ENCODE results near the gene GNPDA1.

The GNPDA1 gene

DNA sequence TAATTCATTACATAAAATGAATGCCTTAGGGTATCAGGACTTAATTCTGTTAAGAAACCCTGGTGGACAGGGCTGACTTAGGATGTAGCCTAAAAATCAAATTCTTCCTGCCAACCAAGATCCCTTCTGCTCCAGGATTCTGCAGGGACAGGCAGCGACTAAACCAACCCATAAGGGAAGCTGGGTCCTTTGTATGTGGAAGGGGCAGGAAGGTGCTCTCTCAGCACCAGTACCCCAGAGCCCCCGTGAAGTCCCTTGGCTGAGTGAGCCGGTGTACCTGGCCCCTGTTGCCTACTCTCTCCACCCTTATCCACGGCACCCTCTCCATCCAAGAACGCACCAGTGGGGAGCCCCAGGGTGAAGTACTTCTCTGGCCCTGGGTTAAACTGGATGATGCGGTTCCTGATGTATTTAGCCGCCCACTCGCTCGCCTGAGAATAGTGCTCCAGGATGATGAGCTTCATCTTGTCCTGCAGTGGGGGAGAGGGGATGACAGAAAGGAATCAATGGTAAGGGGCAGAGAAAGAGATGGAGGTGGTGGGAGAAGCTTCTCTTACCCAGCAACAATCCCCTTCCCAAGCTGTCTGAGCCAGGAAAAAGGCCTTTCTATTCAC is 1.1 kb downstream of the GNPDA1 start:
- ATAC-seq: no peak
- no peaks in the 10 kb centered on the region for H3K27me3 Mint-ChIP-seq
- peaks cover 56% of the 10 kb centered on the region for H3K4me1 Mint-ChIP-seq
- peak overlapping the region; percentile 86 for H3K4me3 Mint-ChIP-seq
- peak overlapping the region; percentile 91 for H3K27ac Mint-ChIP-seq
- peaks cover 28% of the 10 kb centered on the region for H3K36me3 Mint-ChIP-seq
- no peaks in the 10 kb centered on the region for H3K9me3 Mint-ChIP-seq

- no peaks in the 10 kb centered on the region for H3K9me3 Mint-ChIP-seq
- H3K4me1 Mint-ChIP-seq: peaks cover 47% of the 10 kb centered on the region
- peaks cover 41% of the 10 kb centered on the region for H3K36me3 Mint-ChIP-seq
- H3K27me3 Mint-ChIP-seq: no peaks in the 10 kb centered on the region
- H3K4me3 Mint-ChIP-seq: no peak overlapping the region
- ATAC-seq: no peak
- no peak overlapping the region for H3K27ac Mint-ChIP-seq
Observed at GRCh38 chr5:142009886-142010285, 2.9 kb downstream of the GNPDA1 start.

- no peaks in the 10 kb centered on the region for H3K27me3 Mint-ChIP-seq
- no peak overlapping the region for H3K27ac Mint-ChIP-seq
- no peak overlapping the region for H3K4me3 Mint-ChIP-seq
- H3K4me1 Mint-ChIP-seq: peaks cover 37% of the 10 kb centered on the region
- no peaks in the 10 kb centered on the region for H3K9me3 Mint-ChIP-seq
- ATAC-seq: no peak
- peaks cover 51% of the 10 kb centered on the region for H3K36me3 Mint-ChIP-seq
Observed at GRCh38 chr5:142008813-142009212, 4.0 kb downstream of the GNPDA1 start.

GRCh38 chr5:142007237-142007544 is 5.6 kb downstream of the GNPDA1 start:
- Mint-ChIP-seq H3K9me3 (no peaks in the 10 kb centered on the region), H3K27me3 (no peaks in the 10 kb centered on the region), H3K4me1 (peaks cover 29% of the 10 kb centered on the region), H3K4me3 (no peak overlapping the region), H3K27ac (peak overlapping the region; percentile 70), H3K36me3 (peaks cover 54% of the 10 kb centered on the region)
- no peak for ATAC-seq

DNA sequence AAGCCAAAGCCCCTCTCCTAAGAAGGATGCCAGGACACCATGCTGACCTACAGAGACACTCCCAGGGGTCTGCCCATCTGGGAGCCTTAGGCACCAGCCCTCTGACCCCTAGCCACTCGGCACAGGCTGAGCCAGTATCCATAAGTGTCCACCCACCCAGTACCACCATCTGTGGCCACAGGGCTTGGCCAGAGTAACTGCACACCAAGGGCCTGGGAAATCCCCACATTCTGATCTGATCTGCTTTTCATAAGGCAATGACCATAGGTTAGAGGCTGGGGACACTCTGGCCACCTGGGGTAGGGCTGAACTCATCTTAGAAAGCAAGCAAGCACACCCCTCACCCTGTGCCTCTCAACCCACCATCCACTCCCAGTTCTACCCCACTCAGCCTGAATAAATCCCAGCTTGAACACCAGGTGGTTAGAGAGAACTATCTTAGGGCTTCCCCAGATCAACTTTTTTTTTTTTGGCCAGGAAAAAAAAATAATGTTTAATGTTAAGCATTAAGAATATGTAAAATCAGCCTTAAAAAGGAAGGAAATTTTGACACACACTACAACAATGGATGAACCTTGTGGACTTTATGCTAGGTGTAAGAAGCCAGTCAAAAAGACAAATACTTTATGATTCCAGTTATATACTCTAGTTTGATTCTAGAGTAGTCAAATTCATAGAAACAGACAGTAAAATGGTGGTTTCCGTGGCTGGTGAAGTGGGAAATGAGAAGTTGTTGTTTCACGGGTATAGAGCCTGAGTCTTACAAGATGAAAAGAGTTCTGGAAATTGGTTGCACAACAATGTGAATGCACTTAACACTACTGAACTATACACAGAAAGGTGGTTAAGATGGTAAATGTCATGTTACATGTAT is 6.2 kb downstream of the GNPDA1 start:
- H3K9me3 Mint-ChIP-seq: no peaks in the 10 kb centered on the region
- no peak overlapping the region for H3K4me3 Mint-ChIP-seq
- peaks cover 23% of the 10 kb centered on the region for H3K4me1 Mint-ChIP-seq
- peak overlapping the region; percentile 70 for H3K27ac Mint-ChIP-seq
- ATAC-seq: peak; percentile 69
- no peaks in the 10 kb centered on the region for H3K27me3 Mint-ChIP-seq
- H3K36me3 Mint-ChIP-seq: peaks cover 56% of the 10 kb centered on the region

- no peak for ATAC-seq
- Mint-ChIP-seq H3K36me3 (peaks cover 61% of the 10 kb centered on the region), H3K27me3 (no peaks in the 10 kb centered on the region), H3K9me3 (no peaks in the 10 kb centered on the region), H3K4me1 (peaks cover 30% of the 10 kb centered on the region), H3K4me3 (no peak overlapping the region), H3K27ac (no peak overlapping the region)
Observed at GRCh38 chr5:142003266-142003800, 9.5 kb downstream of the GNPDA1 start.

DNA sequence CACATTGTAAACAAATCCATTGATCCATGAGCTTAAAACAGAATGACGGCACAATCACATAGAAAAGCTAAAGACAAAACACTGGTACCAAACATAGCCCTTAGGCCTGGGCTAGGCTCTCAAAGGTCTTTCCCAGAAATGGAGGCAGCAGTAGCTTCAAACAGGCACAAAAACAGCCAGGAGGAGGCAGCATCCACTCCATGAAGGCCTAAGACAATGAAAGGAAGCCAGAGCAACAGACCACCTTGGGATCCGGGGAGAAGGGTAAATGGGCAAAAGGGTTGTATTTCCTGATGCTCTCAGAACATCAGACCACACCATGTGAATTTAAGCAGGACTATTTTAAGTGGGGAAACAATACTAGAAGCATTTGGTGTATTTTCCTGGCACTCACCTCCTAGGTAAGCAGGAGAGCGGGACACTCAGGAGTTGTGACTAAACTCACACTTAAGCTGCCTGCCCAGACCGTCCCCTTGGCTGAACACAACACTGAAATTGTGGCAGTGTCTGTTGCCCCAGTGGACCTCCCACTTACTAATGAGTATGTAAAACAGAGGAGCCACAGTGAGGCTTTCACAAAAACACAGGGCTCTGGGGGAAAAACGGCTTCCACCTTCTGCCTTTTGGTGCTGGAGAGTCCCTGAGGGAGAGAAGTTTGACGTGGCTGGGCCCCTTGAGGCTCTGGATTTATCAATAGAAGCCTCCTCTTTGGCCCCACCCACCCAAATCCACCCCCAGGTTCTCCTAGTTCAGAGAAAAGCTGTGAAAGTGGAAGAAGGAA is 11.9 kb downstream of the GNPDA1 start:
- no peaks in the 10 kb centered on the region for H3K27me3 Mint-ChIP-seq
- H3K9me3 Mint-ChIP-seq: no peaks in the 10 kb centered on the region
- no peak overlapping the region for H3K4me3 Mint-ChIP-seq
- H3K4me1 Mint-ChIP-seq: peaks cover 8% of the 10 kb centered on the region
- H3K27ac Mint-ChIP-seq: peak overlapping the region; percentile 27
- H3K36me3 Mint-ChIP-seq: peaks cover 58% of the 10 kb centered on the region
- peak; percentile 59 for ATAC-seq

GRCh38 chr5:142000173-142000572 is 12.7 kb downstream of the GNPDA1 start:
- Mint-ChIP-seq H3K27me3 (no peaks in the 10 kb centered on the region), H3K4me1 (peaks cover 7% of the 10 kb centered on the region), H3K36me3 (peaks cover 56% of the 10 kb centered on the region), H3K4me3 (no peak overlapping the region), H3K9me3 (no peaks in the 10 kb centered on the region), H3K27ac (peak overlapping the region; percentile 27)
- no peak for ATAC-seq

- no peaks in the 10 kb centered on the region for H3K27me3 Mint-ChIP-seq
- ATAC-seq: no peak
- no peak overlapping the region for H3K27ac Mint-ChIP-seq
- H3K4me3 Mint-ChIP-seq: no peak overlapping the region
- H3K9me3 Mint-ChIP-seq: no peaks in the 10 kb centered on the region
- H3K36me3 Mint-ChIP-seq: peaks cover 60% of the 10 kb centered on the region
- H3K4me1 Mint-ChIP-seq: peaks cover 14% of the 10 kb centered on the region
Observed at GRCh38 chr5:141997358-141997960, 15.4 kb downstream of the GNPDA1 start.

DNA sequence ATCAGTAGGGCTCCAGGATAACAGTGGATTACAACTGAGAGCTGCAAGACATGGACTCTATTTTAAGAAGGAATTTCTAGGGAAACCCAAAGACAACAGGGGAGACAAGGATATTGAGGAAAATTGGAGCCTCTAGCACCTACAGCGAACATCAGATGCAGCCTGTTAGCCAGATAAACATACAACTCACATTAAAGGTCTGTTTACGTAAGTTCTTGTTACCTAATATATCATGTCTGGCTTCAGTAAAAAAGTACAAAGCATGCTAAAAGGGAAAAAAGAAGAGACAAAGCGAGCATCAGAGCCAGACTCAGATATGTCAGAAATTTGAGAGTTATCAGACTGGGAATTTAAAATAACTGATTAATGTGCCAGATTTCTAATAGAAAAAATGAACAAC is 17.2 kb downstream of the GNPDA1 start:
- no peaks in the 10 kb centered on the region for H3K9me3 Mint-ChIP-seq
- H3K27ac Mint-ChIP-seq: no peak overlapping the region
- H3K27me3 Mint-ChIP-seq: no peaks in the 10 kb centered on the region
- peaks cover 51% of the 10 kb centered on the region for H3K36me3 Mint-ChIP-seq
- no peak for ATAC-seq
- no peak overlapping the region for H3K4me3 Mint-ChIP-seq
- H3K4me1 Mint-ChIP-seq: peaks cover 10% of the 10 kb centered on the region

- peaks cover 7% of the 10 kb centered on the region for H3K4me1 Mint-ChIP-seq
- no peak for ATAC-seq
- no peaks in the 10 kb centered on the region for H3K9me3 Mint-ChIP-seq
- no peak overlapping the region for H3K27ac Mint-ChIP-seq
- peaks cover 46% of the 10 kb centered on the region for H3K36me3 Mint-ChIP-seq
- no peak overlapping the region for H3K4me3 Mint-ChIP-seq
- no peaks in the 10 kb centered on the region for H3K27me3 Mint-ChIP-seq
Observed at GRCh38 chr5:141994511-141995136, 18.2 kb downstream of the GNPDA1 start.

DNA sequence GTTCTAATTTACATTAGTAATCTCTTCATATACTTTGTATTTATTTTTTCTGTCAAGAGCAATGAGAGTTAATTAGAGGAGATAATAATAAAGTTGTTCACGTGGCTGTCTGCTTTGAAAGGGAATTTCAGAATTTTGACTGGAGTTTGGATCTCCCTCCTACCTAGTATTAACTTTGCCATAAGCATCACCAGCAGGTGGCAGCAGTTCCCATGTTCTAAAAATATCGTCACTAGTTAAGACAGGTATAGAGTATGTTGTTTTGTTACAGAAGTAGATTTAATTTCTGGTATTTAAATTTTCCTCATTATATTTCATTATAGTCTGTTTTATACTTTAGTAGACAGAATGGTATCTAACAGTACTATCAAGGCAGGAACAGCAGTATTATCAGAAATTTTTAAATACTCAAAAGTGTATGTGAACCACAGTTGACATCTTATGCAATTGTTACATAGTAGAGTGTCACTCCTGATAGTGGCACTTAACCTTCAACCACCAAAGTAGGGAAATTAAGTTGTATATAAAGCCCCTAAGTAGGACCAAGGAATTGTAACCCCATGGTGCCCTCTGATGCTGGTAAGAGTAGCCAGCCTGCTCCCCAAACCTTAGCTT is 20.4 kb downstream of the GNPDA1 start:
- Mint-ChIP-seq H3K36me3 (peaks cover 33% of the 10 kb centered on the region), H3K4me3 (no peak overlapping the region), H3K27ac (no peak overlapping the region), H3K9me3 (no peaks in the 10 kb centered on the region), H3K4me1 (peaks cover 7% of the 10 kb centered on the region), H3K27me3 (no peaks in the 10 kb centered on the region)
- peak; percentile 50 for ATAC-seq

GRCh38 chr5:141989720-141990119 is 23.1 kb downstream of the GNPDA1 start:
- H3K27me3 Mint-ChIP-seq: no peaks in the 10 kb centered on the region
- H3K27ac Mint-ChIP-seq: no peak overlapping the region
- no peaks in the 10 kb centered on the region for H3K9me3 Mint-ChIP-seq
- peaks cover 33% of the 10 kb centered on the region for H3K36me3 Mint-ChIP-seq
- H3K4me3 Mint-ChIP-seq: no peak overlapping the region
- ATAC-seq: no peak
- peaks cover 7% of the 10 kb centered on the region for H3K4me1 Mint-ChIP-seq

DNA sequence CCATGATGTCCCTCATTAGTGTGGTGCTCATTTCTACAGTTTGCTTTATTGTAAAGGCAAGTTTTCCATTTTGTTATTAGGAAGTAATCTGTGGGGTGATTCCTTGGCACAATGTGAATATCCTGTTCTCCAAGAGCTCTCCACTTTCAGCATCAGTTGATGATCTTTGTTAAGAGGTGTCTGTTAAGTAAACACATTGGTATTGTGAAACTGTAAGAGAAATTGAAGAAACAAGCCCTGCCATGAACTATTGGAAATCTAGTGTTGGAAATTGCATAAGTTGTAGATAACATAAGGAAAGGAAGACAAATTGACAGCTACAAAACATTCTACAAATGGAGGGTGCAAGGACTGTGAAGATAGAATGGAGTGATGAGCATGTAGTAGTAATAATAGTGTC is 26.8 kb downstream of the GNPDA1 start:
- peaks cover 37% of the 10 kb centered on the region for H3K36me3 Mint-ChIP-seq
- no peak overlapping the region for H3K27ac Mint-ChIP-seq
- H3K4me1 Mint-ChIP-seq: no peaks in the 10 kb centered on the region
- no peak overlapping the region for H3K4me3 Mint-ChIP-seq
- ATAC-seq: no peak
- H3K27me3 Mint-ChIP-seq: no peaks in the 10 kb centered on the region
- no peaks in the 10 kb centered on the region for H3K9me3 Mint-ChIP-seq
